ENCODE results near the gene RAPSN. TPM values are rescaled to one million over a fixed set of nuclear protein-coding genes. Genes with fewer than 3 reads are reported as not detected.

Gene RAPSN
- total RNA-seq, 1 experiment from 2014 or later = not detected

GRCh38 chr11:47387944-47388696 lies 60.8 kb downstream of the RAPSN start:
- POLR2A ChIA-PET (ENCODE audit: unreplicated experiment) = no interaction called here
- H3K9me3 ChIP-seq (ENCODE audit: low read length) = no peaks in the 10 kb centered on the region
- no peaks in the 10 kb centered on the region for H3K79me2 ChIP-seq (ENCODE audit: low read length)
- no peaks in the 10 kb centered on the region for H4K20me1 ChIP-seq (ENCODE audit: low read length)
- no peak overlapping the region for H2AFZ ChIP-seq (ENCODE audit: low read length)
- no peak overlapping the region for H3K27ac ChIP-seq (ENCODE audit: low read length)
- H3K36me3 ChIP-seq (ENCODE audit: low read depth, low read length) = no peaks in the 10 kb centered on the region
- H3K9ac ChIP-seq (ENCODE audit: low read length) = no peak overlapping the region
- no peak for ATAC-seq
- H3K4me3 ChIP-seq (ENCODE audit: low read length) = no peak overlapping the region
- TF ChIP-seq CTCF (conservative IDR thresholded peaks at IDR 0.05; ENCODE audit: low read depth, low read length) (no peak), EZH2phosphoT487 (IDR thresholded peaks at IDR 0.05; ENCODE audit: borderline replicate concordance, low read length) (no peak), EZH2 (IDR thresholded peaks at IDR 0.05; ENCODE audit: low read length, unreplicated experiment) (no peak)
- H3K27me3 ChIP-seq (ENCODE audit: low read length) = no peaks in the 10 kb centered on the region
- H3K4me1 ChIP-seq (ENCODE audit: insufficient read depth, low read length) = no peaks in the 10 kb centered on the region
- DNase-seq = no peak
- H3K4me2 ChIP-seq (ENCODE audit: low read length) = no peak overlapping the region
- intact Hi-C loops (cut with micrococcal nuclease) = no loop called here
- H3F3A ChIP-seq (ENCODE audit: low read length, unreplicated experiment) = no peaks in the 10 kb centered on the region
- H3K9me2 ChIP-seq (replicated peaks; ENCODE audit: low read length) = no peaks in the 10 kb centered on the region
- CTCF ChIA-PET = no interaction called here
- no TSS peak for BruUV-seq (replicated peaks)

Small RNA genes within 50 kb of the gene (microRNA-seq; reads per million reads assigned to microRNA genes)
- not detected for gene MIR4487 (ENCODE audit: unreplicated experiment)

Other genes with a start within 250 kb of the RAPSN start
- 45.4 and 54.5 TPM in 2 replicates for gene DDB2, start 234.2 kb downstream of the RAPSN start, total RNA-seq (2014; rRNA removed)
- 24.2 and 26.6 TPM in 2 replicates for gene ACP2, start 200.3 kb downstream of the RAPSN start, total RNA-seq (2014; rRNA removed)
- 14.2 and 31.6 TPM in 2 replicates for gene NR1H3, start 191.1 kb downstream of the RAPSN start, total RNA-seq (2014; rRNA removed)
- 23.1 and 26.4 TPM in 2 replicates for gene MADD, start 179.0 kb downstream of the RAPSN start, total RNA-seq (2014; rRNA removed)
- not detected in 2 replicates for gene MYBPC3, start 96.4 kb downstream of the RAPSN start, total RNA-seq (2014; rRNA removed)
- gene SPI1, start 70.6 kb downstream of the RAPSN start, total RNA-seq (2014; rRNA removed) = 0.22 TPM in 1 of 2 replicates, not detected in the other
- 29.4 and 32.5 TPM in 2 replicates for gene SLC39A13, start 40.5 kb downstream of the RAPSN start, total RNA-seq (2014; rRNA removed)
- 275 and 314 TPM in 2 replicates for gene PSMC3, start 22.7 kb downstream of the RAPSN start, total RNA-seq (2014; rRNA removed)
- 80.1 and 92.7 TPM in 2 replicates for gene CELF1, start 104.0 kb upstream of the RAPSN start, total RNA-seq (2014; rRNA removed)
- 167 and 212 TPM in 2 replicates for gene PTPMT1, start 116.5 kb upstream of the RAPSN start, total RNA-seq (2014; rRNA removed)
- 9.2 and 9.8 TPM in 2 replicates for gene KBTBD4, start 129.8 kb upstream of the RAPSN start, total RNA-seq (2014; rRNA removed)
- 120 and 166 TPM in 2 replicates for gene NDUFS3, start 129.9 kb upstream of the RAPSN start, total RNA-seq (2014; rRNA removed)
- not detected in 2 replicates for gene FAM180B, start 137.5 kb upstream of the RAPSN start, total RNA-seq (2014; rRNA removed)
- gene C1QTNF4, start 145.3 kb upstream of the RAPSN start, total RNA-seq (2014; rRNA removed) = not detected in 2 replicates
- gene MTCH2, start 193.4 kb upstream of the RAPSN start, total RNA-seq (2014; rRNA removed) = 84.0 and 88.1 TPM in 2 replicates